HepG2 (cell line): ENCODE measurements around the gene SCYGR6. TPM values are rescaled to one million over a fixed set of nuclear protein-coding genes. Genes with fewer than 3 reads are reported as not detected.

Source experiments
- CREM ChIP-seq, 2 experiments: sonication (generic) in 1 of 2; formaldehyde crosslinking in 1 of 2; IDR thresholded peaks; 2 replicates each; pipeline versions ENCODE4 v1.4.0 to v1.6.1; 2016 to 2020; ENCODE audit warnings: antibody characterized with exemption in 1 of 2, mild to moderate bottlenecking in 1 of 2, missing genetic modification reagents in 1 of 2
- ELF1 ChIP-seq: sonication (generic); formaldehyde crosslinking; IDR thresholded peaks from 2 replicates; pipeline ENCODE4 v1.4.0; 2020; ENCODE audit warnings: missing genetic modification reagents
- FOXA3 ChIP-seq: IDR thresholded peaks from 2 replicates; pipeline ENCODE4 v1.6.1; 2016; ENCODE audit warnings: missing genetic modification reagents, missing compliant biosample characterization
- MED13 ChIP-seq: sonication (generic); formaldehyde crosslinking; IDR thresholded peaks from 2 replicates; pipeline ENCODE4 v1.5.0; 2020; ENCODE audit warnings: missing genetic modification reagents
- NR2C2 ChIP-seq: sonication (generic); formaldehyde crosslinking; IDR thresholded peaks from 2 replicates; pipeline ENCODE4 v1.4.0; 2020; ENCODE audit warnings: missing genetic modification reagents, mild to moderate bottlenecking, moderate library complexity, borderline replicate concordance
- PHF20 ChIP-seq: sonication (generic); formaldehyde crosslinking; IDR thresholded peaks from 2 replicates; pipeline ENCODE4 v1.5.0; 2020; ENCODE audit warnings: mild to moderate bottlenecking, missing genetic modification reagents
- POGZ ChIP-seq: sonication (generic); formaldehyde crosslinking; IDR thresholded peaks from 2 replicates; pipeline ENCODE4 v1.4.0; 2020; ENCODE audit warnings: mild to moderate bottlenecking, missing genetic modification reagents
- TRIM24 ChIP-seq: sonication (generic); formaldehyde crosslinking; IDR thresholded peaks from 2 replicates; pipeline ENCODE4 v1.8.0; 2022; ENCODE audit warnings: mild to moderate bottlenecking, missing genetic modification reagents
- U2AF2 ChIP-seq: fragments of 200-400 bp; formaldehyde crosslinking; IDR thresholded peaks from 2 replicates; pipeline ENCODE4 v1.6.1; 2017; ENCODE audit warnings: low read depth, mild to moderate bottlenecking, low read length
- ZBTB3 ChIP-seq: sonication (generic); formaldehyde crosslinking; IDR thresholded peaks from 2 replicates; pipeline ENCODE4 v1.4.0; 2020; ENCODE audit warnings: low read depth, mild to moderate bottlenecking, moderate library complexity, missing genetic modification reagents, borderline replicate concordance
- ZFYVE20 ChIP-seq: sonication (generic); formaldehyde crosslinking; IDR thresholded peaks from 2 replicates; pipeline ENCODE4 v1.8.0; 2023; ENCODE audit warnings: low read depth, mild to moderate bottlenecking, moderate library complexity, missing genetic modification reagents, borderline replicate concordance
- ZNF275 ChIP-seq: sonication (generic); formaldehyde crosslinking; IDR thresholded peaks from 2 replicates; pipeline ENCODE4 v1.8.0; 2022; ENCODE audit warnings: missing genetic modification reagents, mild to moderate bottlenecking, inconsistent platforms, borderline replicate concordance
- ZNF501 ChIP-seq: sonication (generic); formaldehyde crosslinking; IDR thresholded peaks from 2 replicates; pipeline ENCODE4 v1.5.1; 2020; ENCODE audit warnings: mild to moderate bottlenecking, moderate library complexity, missing genetic modification reagents
- ZNF776 ChIP-seq: sonication (generic); formaldehyde crosslinking; IDR thresholded peaks from 2 replicates; pipeline ENCODE4 v1.4.0; 2020; ENCODE audit warnings: mild to moderate bottlenecking, missing genetic modification reagents
- ZSCAN30 ChIP-seq: sonication (generic); formaldehyde crosslinking; IDR thresholded peaks from 2 replicates; pipeline ENCODE4 v1.5.0; 2020; ENCODE audit warnings: mild to moderate bottlenecking, missing genetic modification reagents
- polyA plus RNA-seq, 8 experiments: library from polyadenylated mRNA; depleted of rRNA in 3 of 8; stranded (reverse) in 7 of 8; unstranded in 1 of 8; fragments of >200 nt; fragmentation: Illumina TruSeq in 4 of 8; extraction: Trizol in 4 of 8; gene quantifications; 2 replicates each; pipeline versions ENCODE4 v1.2.1 to v1.2.3, GENCODE V29; 2011 to 2016; ENCODE audit warnings: low read depth in 4 of 8, missing spikeins in 1 of 8, mixed read lengths in 1 of 8; ENCODE audit not compliant: insufficient read depth in 1 of 8
- total RNA-seq, 5 experiments: library from RNA; depleted of rRNA; stranded (reverse); fragments of >200 nt; fragmentation: Illumina TruSeq; extraction: Trizol; gene quantifications; 2 replicates each; pipeline ENCODE4 v1.2.3, GENCODE V29; 2016; ENCODE audit warnings: low read depth in 1 of 5
- TF ChIP-seq, protein P1 (sequence below): sonication (generic); formaldehyde crosslinking; IDR thresholded peaks from 2 replicates; pipeline ENCODE4 v1.9.0; 2022; ENCODE audit warnings: missing genetic modification reagents, mild to moderate bottlenecking, borderline replicate concordance
- TF ChIP-seq, protein P2 (sequence below): sonication (generic); formaldehyde crosslinking; IDR thresholded peaks from 2 replicates; pipeline ENCODE4 v1.4.0; 2020; ENCODE audit warnings: missing genetic modification reagents, mild to moderate bottlenecking, borderline replicate concordance
- TF ChIP-seq, protein P3 (sequence below): sonication (generic); formaldehyde crosslinking; IDR thresholded peaks from 2 replicates; pipeline ENCODE4 v1.8.1; 2023; ENCODE audit warnings: mild to moderate bottlenecking, missing genetic modification reagents
- TF ChIP-seq, protein P4 (sequence below): sonication (generic); formaldehyde crosslinking; IDR thresholded peaks from 2 replicates; pipeline ENCODE4 v1.8.0; 2022; ENCODE audit warnings: mild to moderate bottlenecking, missing genetic modification reagents, moderate library complexity
- TF ChIP-seq, protein P5 (sequence below): sonication (generic); formaldehyde crosslinking; IDR thresholded peaks from 2 replicates; pipeline ENCODE4 v1.5.1; 2020; ENCODE audit warnings: mild to moderate bottlenecking, moderate library complexity, missing genetic modification reagents

SCYGR6 gene
- total and polyA plus RNA-seq, 2 of the 13 experiments (the other 11 are each of a cell fraction or from before 2014, with no cell fraction given): not detected

DNA sequence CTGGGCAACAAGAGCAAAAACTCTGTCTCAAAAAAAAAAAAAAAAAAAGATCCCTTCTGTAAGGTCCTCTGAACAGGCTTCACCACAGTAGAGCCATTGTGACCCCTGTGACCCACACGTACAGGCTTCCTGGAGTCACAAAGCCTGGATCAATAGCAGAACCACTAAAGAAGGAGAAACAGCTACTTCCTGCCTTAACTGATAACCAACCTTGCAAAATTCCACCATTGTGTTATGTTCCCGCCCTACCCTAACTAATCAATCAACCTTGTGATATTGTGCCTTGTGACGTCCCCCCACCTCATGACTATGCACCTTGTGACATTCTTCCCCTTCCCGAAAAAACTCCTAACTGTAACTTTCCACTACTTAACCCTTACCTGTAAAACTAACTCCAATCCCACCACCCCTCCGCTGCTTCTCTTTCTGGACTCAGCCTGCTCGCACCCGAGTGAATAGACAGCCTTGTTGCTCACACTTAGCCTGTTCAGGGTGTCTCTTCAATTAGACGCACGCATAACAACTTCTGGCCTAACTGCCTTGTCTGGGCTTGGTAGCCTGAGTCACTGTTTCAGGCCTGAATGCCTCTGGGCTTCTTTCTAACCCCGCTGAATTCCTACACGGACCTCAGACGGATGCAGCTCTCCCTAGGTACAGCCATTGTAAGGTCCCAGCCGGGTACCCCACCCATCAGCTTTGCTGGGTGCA lies 35.0 kb upstream of the SCYGR6 start (continued):
- TF ChIP-seq, protein P1, sequence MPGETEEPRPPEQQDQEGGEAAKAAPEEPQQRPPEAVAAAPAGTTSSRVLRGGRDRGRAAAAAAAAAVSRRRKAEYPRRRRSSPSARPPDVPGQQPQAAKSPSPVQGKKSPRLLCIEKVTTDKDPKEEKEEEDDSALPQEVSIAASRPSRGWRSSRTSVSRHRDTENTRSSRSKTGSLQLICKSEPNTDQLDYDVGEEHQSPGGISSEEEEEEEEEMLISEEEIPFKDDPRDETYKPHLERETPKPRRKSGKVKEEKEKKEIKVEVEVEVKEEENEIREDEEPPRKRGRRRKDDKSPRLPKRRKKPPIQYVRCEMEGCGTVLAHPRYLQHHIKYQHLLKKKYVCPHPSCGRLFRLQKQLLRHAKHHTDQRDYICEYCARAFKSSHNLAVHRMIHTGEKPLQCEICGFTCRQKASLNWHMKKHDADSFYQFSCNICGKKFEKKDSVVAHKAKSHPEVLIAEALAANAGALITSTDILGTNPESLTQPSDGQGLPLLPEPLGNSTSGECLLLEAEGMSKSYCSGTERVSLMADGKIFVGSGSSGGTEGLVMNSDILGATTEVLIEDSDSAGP (CRISPR knock-in tag): peak; percentile 37; the same call in 1 of the 2 replicates
- 0 out of 2 replicates have a peak, but pooled peaks have one; percentile 20 for TF ChIP-seq ELF1 (CRISPR knock-in tag)
- peak; percentile 40; the same call in 1 of the 2 replicates for TF ChIP-seq PHF20 (CRISPR knock-in tag)
- TF ChIP-seq TRIM24 (CRISPR knock-in tag): peak; percentile 77; the same call in 1 of the 2 replicates
- TF ChIP-seq, protein P2, sequence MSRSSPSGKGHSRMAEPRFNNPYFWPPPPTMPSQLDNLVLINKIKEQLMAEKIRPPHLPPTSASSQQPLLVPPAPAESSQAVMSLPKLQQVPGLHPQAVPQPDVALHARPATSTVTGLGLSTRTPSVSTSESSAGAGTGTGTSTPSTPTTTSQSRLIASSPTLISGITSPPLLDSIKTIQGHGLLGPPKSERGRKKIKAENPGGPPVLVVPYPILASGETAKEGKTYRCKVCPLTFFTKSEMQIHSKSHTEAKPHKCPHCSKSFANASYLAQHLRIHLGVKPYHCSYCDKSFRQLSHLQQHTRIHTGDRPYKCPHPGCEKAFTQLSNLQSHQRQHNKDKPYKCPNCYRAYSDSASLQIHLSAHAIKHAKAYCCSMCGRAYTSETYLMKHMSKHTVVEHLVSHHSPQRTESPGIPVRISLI (CRISPR knock-in tag): peak; percentile 86
- TF ChIP-seq, protein P3, sequence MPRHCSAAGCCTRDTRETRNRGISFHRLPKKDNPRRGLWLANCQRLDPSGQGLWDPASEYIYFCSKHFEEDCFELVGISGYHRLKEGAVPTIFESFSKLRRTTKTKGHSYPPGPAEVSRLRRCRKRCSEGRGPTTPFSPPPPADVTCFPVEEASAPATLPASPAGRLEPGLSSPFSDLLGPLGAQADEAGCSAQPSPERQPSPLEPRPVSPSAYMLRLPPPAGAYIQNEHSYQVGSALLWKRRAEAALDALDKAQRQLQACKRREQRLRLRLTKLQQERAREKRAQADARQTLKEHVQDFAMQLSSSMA: no peak
- 0 out of 2 replicates have a peak, but pooled peaks have one; percentile 3 for TF ChIP-seq ZNF501 (CRISPR knock-in tag)
- TF ChIP-seq, protein P4, sequence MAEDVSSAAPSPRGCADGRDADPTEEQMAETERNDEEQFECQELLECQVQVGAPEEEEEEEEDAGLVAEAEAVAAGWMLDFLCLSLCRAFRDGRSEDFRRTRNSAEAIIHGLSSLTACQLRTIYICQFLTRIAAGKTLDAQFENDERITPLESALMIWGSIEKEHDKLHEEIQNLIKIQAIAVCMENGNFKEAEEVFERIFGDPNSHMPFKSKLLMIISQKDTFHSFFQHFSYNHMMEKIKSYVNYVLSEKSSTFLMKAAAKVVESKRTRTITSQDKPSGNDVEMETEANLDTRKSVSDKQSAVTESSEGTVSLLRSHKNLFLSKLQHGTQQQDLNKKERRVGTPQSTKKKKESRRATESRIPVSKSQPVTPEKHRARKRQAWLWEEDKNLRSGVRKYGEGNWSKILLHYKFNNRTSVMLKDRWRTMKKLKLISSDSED (CRISPR knock-in tag): no peak
- TF ChIP-seq ZNF275 (CRISPR knock-in tag): no peak
- TF ChIP-seq POGZ (CRISPR knock-in tag): peak; percentile 88
- no peak for TF ChIP-seq ZNF776 (CRISPR knock-in tag)
- no peak for TF ChIP-seq U2AF2
- 0 out of 2 replicates have a peak, but pooled peaks have one; percentile 62 for TF ChIP-seq MED13 (CRISPR knock-in tag)
- peak; percentile 68 for TF ChIP-seq FOXA3 (CRISPR knock-in tag)
- TF ChIP-seq ZFYVE20 (CRISPR knock-in tag): no peak
- TF ChIP-seq, protein P5, sequence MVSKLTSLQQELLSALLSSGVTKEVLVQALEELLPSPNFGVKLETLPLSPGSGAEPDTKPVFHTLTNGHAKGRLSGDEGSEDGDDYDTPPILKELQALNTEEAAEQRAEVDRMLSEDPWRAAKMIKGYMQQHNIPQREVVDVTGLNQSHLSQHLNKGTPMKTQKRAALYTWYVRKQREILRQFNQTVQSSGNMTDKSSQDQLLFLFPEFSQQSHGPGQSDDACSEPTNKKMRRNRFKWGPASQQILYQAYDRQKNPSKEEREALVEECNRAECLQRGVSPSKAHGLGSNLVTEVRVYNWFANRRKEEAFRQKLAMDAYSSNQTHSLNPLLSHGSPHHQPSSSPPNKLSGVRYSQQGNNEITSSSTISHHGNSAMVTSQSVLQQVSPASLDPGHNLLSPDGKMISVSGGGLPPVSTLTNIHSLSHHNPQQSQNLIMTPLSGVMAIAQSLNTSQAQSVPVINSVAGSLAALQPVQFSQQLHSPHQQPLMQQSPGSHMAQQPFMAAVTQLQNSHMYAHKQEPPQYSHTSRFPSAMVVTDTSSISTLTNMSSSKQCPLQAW (CRISPR knock-in tag): 0 out of 2 replicates have a peak, but pooled peaks have one; percentile 20
- peak; percentile 75 for TF ChIP-seq NR2C2 (CRISPR knock-in tag)
- TF ChIP-seq CREM (IDR thresholded peaks at IDR 0.05): peak; percentile 87; the same call in 1 of the 2 replicates
- TF ChIP-seq CREM (CRISPR knock-in tag; IDR thresholded peaks at IDR 0.05): no peak
- TF ChIP-seq ZBTB3 (CRISPR knock-in tag): 0 out of 2 replicates have a peak, but pooled peaks have one; percentile 49
- no peak for TF ChIP-seq ZSCAN30 (CRISPR knock-in tag)
